IMR-90 (cell line): ENCODE measurements around the gene COL23A1.

Source experiments
- CTCF ChIP-seq: conservative IDR thresholded peaks from 2 replicates; pipeline ENCODE4 v1.5.1; 2012; ENCODE audit warnings: mild to moderate bottlenecking, low read depth, low read length, improper control_type of control experiment
- NFE2L2 ChIP-seq: fragments of 150-350 bp; IDR thresholded peaks from 2 replicates; pipeline ENCODE4 v1.6.1; 2016; ENCODE audit warnings: low read depth, mild to moderate bottlenecking, low read length
- POLR2A ChIP-seq: IDR thresholded peaks from 2 replicates; pipeline ENCODE4 v1.6.1; 2012; ENCODE audit warnings: mild to moderate bottlenecking, low read depth, low read length

DNA sequence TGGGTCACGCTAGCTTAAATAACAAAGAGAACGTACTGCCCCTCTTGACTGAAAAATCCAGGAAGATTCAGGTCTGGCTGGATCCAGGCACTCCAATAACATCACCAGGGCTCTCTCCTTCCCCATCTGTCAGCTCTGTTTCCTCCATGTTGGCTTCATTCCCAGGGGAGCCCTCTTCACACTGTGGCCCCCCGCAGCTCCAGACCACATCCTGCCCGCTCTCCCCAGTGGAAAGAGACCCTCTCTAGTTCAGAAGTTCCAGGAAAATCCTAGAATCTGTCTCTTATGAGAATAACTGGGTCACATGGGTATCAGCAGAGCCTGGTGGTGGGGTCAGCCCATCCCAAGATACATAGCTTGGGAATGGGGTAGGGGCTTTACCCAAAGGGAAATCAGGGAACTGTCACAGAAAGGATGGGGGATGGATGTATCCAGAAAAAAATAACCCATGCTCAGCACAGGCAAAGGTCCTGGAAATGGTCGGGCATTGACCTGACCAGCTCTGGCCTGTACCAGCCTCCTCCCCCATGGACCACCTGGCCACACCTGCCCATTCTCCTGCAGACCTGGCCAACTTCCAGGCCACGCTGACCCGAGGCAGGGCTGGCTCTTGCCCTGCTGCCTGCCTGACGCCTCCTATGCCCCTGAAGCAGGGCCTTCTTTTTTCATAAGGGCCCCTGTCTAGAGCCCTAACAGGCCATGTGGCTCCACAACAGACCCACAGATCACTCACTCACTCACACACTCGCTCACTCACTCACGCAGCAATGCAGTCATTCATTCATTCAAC is 65.9 kb downstream of the COL23A1 start:
- no peak for TF ChIP-seq POLR2A
- TF ChIP-seq CTCF, result no peak
- no peak for TF ChIP-seq NFE2L2
